Activated naive CD4-positive, alpha-beta T cell treated with anti-CD3 and anti-CD28 coated beads, Interleukin-2, amount 10 ng/mL, durations not matched to agents 7 days and 5 days (primary cell): ENCODE results near the gene TBL3.

Experiments used
- CTCF ChIA-PET: fragments of 350-600 bp; sonication (Branson Sonifier 250); formaldehyde crosslinking; loops from one replicate; lab custom pipeline; 2021; ENCODE audit warnings: antibody characterized with exemption; lab: Charles Lee
- DNase-seq: peaks from one replicate; pipeline ENCODE4 v3.0.0-alpha.2; 2020
- H3K27ac Mint-ChIP-seq: one replicate; pipeline ENCODE4 v1.8.0; 2021; ENCODE audit warnings: mild to moderate bottlenecking, moderate library complexity, mixed read lengths
- H3K27me3 Mint-ChIP-seq: one replicate; pipeline ENCODE4 v1.8.0; 2021; ENCODE audit warnings: mild to moderate bottlenecking, mixed read lengths
- H3K36me3 Mint-ChIP-seq: one replicate; pipeline ENCODE4 v1.8.0; 2021; ENCODE audit warnings: mixed read lengths
- H3K4me1 Mint-ChIP-seq: one replicate; pipeline ENCODE4 v1.8.0; 2021; ENCODE audit warnings: mixed read lengths
- H3K4me3 Mint-ChIP-seq: one replicate; pipeline ENCODE4 v1.8.0; 2021; ENCODE audit warnings: mild to moderate bottlenecking, moderate library complexity, mixed read lengths
- H3K9me3 Mint-ChIP-seq: one replicate; pipeline ENCODE4 v1.8.0; 2021; ENCODE audit warnings: mixed read lengths

The TBL3 gene

DNA sequence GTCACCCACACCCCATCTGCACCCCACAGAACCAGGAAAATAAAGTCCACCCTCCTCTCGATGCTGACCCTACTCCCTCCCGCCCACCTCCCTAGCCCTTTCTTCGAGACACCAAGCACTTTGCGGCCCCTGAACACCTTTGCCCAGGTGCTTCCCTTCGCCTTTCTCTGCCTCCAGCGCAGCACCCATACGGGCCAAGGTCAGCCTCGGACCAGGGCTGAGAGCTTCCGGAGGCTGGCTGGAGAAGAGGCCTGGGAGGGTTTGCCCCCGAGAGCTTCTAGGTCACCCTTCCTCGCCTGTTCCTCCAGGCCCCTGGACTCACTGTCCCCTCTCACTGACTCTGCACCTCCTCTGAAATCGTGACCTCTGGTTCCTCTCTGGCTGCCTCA lies 52.2 kb downstream of the TBL3 start:
- H3K27me3 Mint-ChIP-seq = peaks cover 87% of the 10 kb centered on the region
- CTCF ChIA-PET = interaction anchor here (0.6 to 1.3 kb wide), 5 partner anchors 8 to 131 kb away, joined by 3 to 5 read pairs (median 3); partner anchors contain the start of gene TRAF7
- no peak overlapping the region for H3K27ac Mint-ChIP-seq
- H3K4me1 Mint-ChIP-seq = peaks cover 33% of the 10 kb centered on the region
- H3K9me3 Mint-ChIP-seq = no peaks in the 10 kb centered on the region
- H3K36me3 Mint-ChIP-seq = no peaks in the 10 kb centered on the region
- H3K4me3 Mint-ChIP-seq = no peak overlapping the region
- no peak for DNase-seq

DNA sequence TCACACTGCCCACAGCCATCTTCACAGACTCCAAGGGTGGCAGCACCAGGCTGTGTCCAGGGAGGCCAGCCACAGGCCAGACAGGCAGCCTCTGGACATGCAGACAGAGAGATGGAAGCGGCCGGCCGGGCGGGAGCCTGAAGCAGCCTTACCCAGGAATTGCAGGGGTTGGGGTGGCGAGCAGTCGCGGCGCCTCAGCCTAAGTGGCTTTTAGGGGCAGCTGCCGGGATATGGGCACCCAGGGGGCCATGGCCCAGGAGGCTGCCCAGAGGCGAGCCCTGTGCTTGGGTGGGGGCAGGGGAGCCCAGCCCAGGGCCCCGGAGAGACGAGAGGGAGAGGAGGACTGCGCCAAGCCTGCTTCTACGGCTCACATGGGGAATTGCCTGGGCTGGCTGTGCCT lies 53.4 kb downstream of the TBL3 start:
- no peak overlapping the region for H3K27ac Mint-ChIP-seq
- no peak for DNase-seq
- CTCF ChIA-PET = interaction anchor here (1.3 kb wide), 1 partner anchor 130 kb away, joined by 5 read pairs; the partner anchor contains the start of gene TRAF7
- peaks cover 84% of the 10 kb centered on the region for H3K27me3 Mint-ChIP-seq
- H3K4me1 Mint-ChIP-seq = peaks cover 33% of the 10 kb centered on the region
- no peaks in the 10 kb centered on the region for H3K36me3 Mint-ChIP-seq
- no peaks in the 10 kb centered on the region for H3K9me3 Mint-ChIP-seq
- H3K4me3 Mint-ChIP-seq = peak overlapping the region; percentile 51

DNA sequence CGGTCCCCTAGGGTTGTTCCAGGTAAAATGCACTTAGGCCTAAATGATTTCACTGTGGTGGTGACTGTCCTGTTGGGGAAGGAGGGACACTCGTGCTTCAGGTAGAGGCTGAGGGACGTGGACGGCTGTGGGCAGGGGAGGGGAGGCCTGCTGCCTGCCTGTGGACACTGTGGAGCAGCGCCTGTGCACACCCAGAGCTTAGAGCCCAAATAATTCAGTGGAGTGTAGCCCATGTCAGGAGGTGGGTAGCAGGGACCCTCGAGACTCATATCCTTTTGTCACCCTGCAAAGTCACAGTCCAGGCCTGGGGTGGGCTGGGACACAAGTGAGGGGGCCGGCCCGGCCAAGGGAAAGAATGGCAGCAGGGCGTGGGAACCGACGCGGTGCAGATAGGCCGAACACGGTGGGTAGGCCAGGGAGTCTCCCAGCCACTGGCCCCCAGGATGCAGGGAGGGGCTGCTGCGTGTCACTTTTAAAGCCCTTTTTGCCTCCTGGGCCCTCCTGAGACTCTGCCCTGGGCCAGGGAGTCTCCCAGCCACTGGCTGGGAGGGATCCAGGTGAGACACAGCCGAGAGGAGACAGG lies 54.1 kb downstream of the TBL3 start:
- peaks cover 81% of the 10 kb centered on the region for H3K27me3 Mint-ChIP-seq
- peaks cover 29% of the 10 kb centered on the region for H3K4me1 Mint-ChIP-seq
- no peaks in the 10 kb centered on the region for H3K9me3 Mint-ChIP-seq
- DNase-seq = no peak
- H3K27ac Mint-ChIP-seq = no peak overlapping the region
- peak overlapping the region; percentile 51 for H3K4me3 Mint-ChIP-seq
- H3K36me3 Mint-ChIP-seq = no peaks in the 10 kb centered on the region
- CTCF ChIA-PET = no interaction called here

DNA sequence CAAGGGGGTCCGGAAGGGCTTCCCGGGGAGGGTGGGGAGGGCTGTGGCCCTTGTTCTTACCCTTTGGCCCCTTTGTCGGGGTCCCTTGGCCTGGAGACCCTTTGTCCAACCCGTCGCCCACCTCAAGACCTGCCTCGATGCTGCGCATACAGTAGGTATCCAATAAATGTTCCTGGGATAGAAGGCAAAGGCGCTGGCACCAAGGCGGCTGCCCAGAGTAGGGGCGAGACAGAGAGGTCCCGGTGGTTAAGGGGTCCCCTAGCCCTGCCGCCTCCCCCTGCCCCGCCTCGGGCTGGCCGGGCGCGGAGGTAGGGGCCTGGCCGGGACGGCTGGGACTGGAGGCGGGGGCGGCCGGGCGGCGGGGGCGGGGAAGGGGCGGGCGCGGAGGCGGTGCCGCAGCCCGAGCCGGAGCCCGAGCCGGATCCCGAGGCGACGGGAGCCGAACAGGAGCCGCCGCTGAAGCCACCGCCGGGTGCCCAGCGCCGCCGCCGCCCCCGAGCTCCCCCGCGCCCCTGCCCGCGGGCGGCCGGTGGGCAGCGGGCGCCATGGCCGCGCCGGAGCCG lies 54.7 kb downstream of the TBL3 start, which contains the start of gene NHERF2:
TSS of gene NHERF2 (plus strand) at position 442 of the 563 bp plus-strand sequence. CDS start at position 546, 104 bp downstream.
- peaks cover 28% of the 10 kb centered on the region for H3K4me1 Mint-ChIP-seq
- H3K27ac Mint-ChIP-seq = no peak within 1 kb of the TSS
- H3K9me3 Mint-ChIP-seq = no peaks in the 10 kb centered on the region
- H3K36me3 Mint-ChIP-seq = no peaks in the 10 kb centered on the region
- peaks cover 77% of the 10 kb centered on the region for H3K27me3 Mint-ChIP-seq
- CTCF ChIA-PET = no interaction called here
- peak within 1 kb of the TSS; percentile 53 for H3K4me3 Mint-ChIP-seq
- DNase-seq = peak; percentile 55

DNA sequence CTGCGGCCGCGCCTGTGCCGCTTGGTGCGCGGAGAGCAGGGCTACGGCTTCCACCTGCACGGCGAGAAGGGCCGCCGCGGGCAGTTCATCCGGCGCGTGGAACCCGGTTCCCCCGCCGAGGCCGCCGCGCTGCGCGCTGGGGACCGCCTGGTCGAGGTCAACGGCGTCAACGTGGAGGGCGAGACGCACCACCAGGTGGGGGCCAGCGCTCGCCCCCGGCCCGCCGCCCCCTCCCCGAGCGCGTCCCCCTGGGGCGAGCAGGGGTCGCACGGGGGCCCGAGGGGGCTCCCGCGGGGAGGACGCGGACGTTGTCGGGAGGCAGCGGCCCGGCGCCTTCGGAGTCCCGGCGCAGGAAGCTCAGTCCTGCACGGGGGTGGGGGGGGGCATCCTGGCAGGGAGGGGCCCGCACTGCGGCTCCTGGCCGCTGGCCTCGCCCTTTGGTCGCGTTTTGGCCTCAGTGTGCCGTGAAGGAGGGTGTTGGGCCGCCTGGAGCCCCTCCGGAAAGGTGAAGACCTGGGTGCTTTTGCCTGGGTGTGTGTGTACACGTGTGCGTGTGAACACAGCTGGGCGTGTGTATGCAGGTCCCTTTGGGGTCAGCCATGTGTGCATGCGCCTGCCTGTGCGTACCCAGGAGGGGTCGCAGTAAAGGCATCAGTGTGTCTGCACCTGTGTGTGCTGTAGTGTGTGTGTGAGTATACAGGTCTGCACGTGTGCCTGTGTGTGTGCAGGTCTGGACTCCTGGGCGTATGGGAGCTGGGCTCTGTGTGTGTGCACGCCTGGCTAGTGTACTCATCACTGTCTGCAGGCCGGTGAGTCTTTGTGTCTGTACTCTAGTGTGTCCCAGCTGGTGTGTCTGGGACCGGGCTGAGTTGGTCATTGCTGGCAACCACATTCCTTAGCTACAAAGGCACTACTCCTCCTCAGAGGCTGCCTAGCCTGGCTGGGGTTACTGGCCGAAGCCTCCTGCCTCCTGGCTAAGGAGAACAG lies 55.5 kb downstream of the TBL3 start:
- Mint-ChIP-seq H3K4me3 (peak overlapping the region; percentile 53), H3K27ac (no peak overlapping the region), H3K9me3 (no peaks in the 10 kb centered on the region), H3K4me1 (peaks cover 27% of the 10 kb centered on the region), H3K27me3 (peaks cover 74% of the 10 kb centered on the region), H3K36me3 (no peaks in the 10 kb centered on the region)
- peak; percentile 29 for DNase-seq
- CTCF ChIA-PET = interaction anchor here (1.2 to 1.5 kb wide), 2 partner anchors 113 to 120 kb away, joined by 3 to 4 read pairs; no protein-coding TSS in a partner anchor

DNA sequence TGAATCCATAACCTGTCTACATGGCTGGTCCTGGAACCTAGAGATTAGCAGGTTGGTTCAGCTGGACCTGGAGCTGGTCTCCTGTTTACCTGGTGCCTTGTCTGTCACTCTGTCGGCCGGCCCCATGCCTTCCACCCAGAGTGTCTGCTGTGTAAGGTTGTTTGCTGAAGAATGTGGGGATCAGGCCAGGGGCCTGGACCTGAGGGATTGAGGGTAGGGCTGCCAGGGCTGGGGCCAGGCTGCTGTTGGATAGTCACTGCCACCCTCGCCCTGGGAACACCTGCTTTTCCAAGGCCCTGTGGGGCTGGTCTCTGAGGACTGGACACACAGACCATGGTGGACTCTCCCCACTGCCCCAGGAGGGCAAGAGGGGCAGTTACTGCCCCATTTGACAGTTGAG lies 56.3 kb downstream of the TBL3 start:
- DNase-seq = no peak
- no peak overlapping the region for H3K27ac Mint-ChIP-seq
- H3K4me1 Mint-ChIP-seq = peaks cover 19% of the 10 kb centered on the region
- no peaks in the 10 kb centered on the region for H3K9me3 Mint-ChIP-seq
- CTCF ChIA-PET = interaction anchor here (1.2 to 1.5 kb wide), 2 partner anchors 113 to 119 kb away, joined by 3 to 4 read pairs; no protein-coding TSS in a partner anchor
- peaks cover 70% of the 10 kb centered on the region for H3K27me3 Mint-ChIP-seq
- H3K36me3 Mint-ChIP-seq = no peaks in the 10 kb centered on the region
- no peak overlapping the region for H3K4me3 Mint-ChIP-seq

DNA sequence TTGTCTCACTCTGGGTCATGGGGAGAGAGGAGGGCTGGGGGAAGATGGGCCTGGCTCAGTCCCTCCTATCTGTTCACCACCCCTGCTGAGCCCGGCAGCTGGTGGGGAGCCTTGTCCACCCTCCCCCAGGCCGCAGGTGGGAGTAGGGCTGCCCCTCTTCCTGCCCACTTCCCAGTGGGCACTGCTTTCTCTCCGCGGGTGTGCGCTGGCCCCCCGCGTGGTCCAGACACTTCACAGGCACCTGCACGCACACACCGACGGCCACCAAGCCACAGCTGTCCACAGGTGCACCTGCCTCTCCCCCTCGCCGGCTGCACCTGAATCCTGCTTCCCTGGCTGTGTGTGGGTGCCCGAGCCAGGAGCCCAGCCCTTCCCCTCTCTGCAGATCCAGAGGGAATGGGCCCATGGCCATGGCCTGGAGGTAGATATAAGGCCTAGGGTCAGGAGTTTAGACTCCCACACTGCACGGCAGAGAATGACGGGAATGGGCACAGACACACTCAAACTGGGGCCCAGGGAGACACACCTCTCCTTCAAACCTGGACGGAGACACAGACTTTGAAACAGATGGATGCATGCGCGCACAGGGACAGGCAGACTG lies 56.9 kb downstream of the TBL3 start:
- Mint-ChIP-seq H3K27ac (no peak overlapping the region), H3K27me3 (peaks cover 66% of the 10 kb centered on the region), H3K36me3 (no peaks in the 10 kb centered on the region), H3K4me1 (peaks cover 16% of the 10 kb centered on the region), H3K9me3 (no peaks in the 10 kb centered on the region), H3K4me3 (no peak overlapping the region)
- CTCF ChIA-PET = interaction anchor here (1.5 kb wide), 1 partner anchor 112 kb away, joined by 4 read pairs; no protein-coding TSS in a partner anchor
- no peak for DNase-seq

DNA sequence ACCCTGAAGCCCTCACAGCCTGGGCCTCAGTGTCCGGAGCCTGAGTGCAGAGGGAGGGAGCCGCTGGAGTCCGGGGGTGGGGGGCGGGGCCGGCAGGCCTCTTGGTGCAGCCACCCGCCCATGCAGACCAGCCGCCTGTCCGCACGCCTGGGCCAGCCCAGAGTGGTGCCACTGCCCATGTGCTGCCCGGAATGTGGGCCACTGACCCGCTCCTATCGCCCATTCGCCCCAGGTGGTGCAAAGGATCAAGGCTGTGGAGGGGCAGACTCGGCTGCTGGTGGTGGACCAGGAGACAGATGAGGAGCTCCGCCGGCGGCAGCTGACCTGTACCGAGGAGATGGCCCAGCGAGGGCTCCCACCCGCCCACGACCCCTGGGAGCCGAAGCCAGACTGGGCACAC lies 57.5 kb downstream of the TBL3 start:
- H3K27me3 Mint-ChIP-seq = peaks cover 66% of the 10 kb centered on the region
- no peak overlapping the region for H3K27ac Mint-ChIP-seq
- CTCF ChIA-PET = interaction anchor here (1.5 kb wide), 1 partner anchor 111 kb away, joined by 4 read pairs; no protein-coding TSS in a partner anchor
- H3K4me1 Mint-ChIP-seq = peaks cover 10% of the 10 kb centered on the region
- no peaks in the 10 kb centered on the region for H3K9me3 Mint-ChIP-seq
- H3K4me3 Mint-ChIP-seq = no peak overlapping the region
- no peaks in the 10 kb centered on the region for H3K36me3 Mint-ChIP-seq
- DNase-seq = no peak

DNA sequence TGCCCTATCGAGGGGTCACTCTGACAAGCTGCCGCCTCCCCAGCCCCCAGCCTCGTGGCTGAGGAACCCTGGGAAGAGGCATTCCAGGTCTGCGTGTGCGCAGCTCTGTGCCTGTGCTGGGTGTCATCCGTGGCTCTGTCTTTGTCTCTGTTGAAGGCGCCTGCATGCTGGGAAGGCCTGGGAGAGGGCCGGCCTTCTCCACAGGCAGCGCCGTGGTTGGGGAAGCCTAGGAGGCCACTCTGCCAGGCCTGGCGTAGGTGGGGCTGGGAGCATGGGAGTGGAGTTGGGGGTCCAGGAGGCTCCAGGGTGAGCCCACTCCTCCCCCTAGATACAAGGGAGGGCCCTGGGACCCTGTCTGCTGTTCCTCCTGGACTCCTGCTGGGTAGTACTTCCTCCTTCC lies 58.2 kb downstream of the TBL3 start:
- CTCF ChIA-PET = no interaction called here
- no peak overlapping the region for H3K4me3 Mint-ChIP-seq
- peaks cover 67% of the 10 kb centered on the region for H3K27me3 Mint-ChIP-seq
- peaks cover 9% of the 10 kb centered on the region for H3K4me1 Mint-ChIP-seq
- no peaks in the 10 kb centered on the region for H3K36me3 Mint-ChIP-seq
- DNase-seq = no peak
- H3K9me3 Mint-ChIP-seq = no peaks in the 10 kb centered on the region
- H3K27ac Mint-ChIP-seq = no peak overlapping the region

DNA sequence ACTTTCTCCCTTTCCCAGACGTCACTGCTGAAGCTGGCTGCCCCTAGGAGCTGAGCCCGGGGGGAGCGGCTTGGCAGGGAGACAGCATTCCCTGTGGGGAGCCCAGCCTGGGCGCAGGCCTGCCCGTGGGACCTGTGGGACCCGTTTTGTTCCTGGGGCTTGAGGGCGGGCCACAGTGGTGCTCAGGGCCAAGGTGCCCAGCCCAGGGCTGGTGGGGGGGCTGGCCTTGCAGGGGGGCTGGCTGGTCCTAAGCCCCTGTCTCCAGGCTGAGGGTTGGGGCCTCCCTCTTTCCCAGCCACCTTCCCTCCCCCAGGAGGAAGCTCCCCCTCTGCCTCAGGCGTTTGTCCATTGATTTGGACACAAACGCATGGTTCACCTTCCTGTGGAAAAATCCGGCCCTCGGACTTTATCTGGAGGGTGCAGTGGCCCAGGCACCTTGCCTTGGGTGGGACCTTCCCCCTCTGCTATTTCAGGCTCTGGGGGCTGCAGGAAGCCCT lies 59.3 kb downstream of the TBL3 start:
- no peak overlapping the region for H3K27ac Mint-ChIP-seq
- H3K4me3 Mint-ChIP-seq = no peak overlapping the region
- CTCF ChIA-PET = no interaction called here
- peaks cover 4% of the 10 kb centered on the region for H3K4me1 Mint-ChIP-seq
- H3K27me3 Mint-ChIP-seq = peaks cover 56% of the 10 kb centered on the region
- H3K36me3 Mint-ChIP-seq = no peaks in the 10 kb centered on the region
- DNase-seq = no peak
- H3K9me3 Mint-ChIP-seq = no peaks in the 10 kb centered on the region
